ENCODE data around the gene HEPHL1.

DNA sequence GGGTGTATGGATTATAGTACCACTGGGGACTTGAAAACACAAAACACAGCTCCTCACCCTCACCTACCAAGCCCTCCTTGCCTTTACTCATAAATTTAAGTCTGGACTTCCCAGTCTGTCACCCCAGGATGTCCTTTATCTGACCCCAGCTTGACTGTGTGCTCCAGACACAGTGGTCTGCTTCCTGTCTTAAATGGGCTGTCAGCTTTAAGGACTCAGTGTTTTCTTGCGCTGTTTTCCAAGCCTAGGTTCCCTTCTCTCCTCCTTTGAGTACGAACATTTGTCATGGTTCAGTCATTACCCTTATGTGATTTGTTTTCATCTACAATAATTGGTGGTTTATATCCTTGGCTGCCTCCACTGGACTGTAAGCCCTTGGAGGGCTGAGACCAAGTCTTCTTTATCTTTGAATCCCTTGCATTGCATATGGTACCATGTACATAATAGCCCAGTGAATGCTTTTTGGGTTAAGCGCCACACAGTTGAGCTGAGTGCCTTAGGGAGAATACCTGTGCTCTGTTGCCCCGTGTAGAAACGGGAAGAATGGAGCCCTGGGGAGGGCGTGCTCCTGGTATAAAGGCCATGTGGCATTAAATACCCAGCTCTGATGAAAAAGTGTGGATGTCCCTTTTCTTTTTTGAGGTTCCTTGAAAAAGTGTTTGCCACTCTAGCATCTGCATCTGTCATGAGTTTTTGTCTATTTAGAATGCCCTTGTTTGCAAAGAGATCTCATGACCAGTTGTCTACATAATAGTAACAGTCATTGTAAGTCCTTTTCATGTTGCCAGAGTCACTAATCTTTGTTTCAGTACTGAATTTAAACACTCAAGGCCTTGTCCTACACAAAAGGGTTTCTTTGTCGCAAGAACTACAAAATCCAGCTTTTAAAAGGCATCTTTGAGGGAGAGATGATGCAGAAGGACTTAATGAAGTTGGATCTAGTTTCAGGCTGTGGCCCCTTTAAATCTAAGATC lies 121.4 kb downstream of the HEPHL1 start:
- TF ChIP-seq CTCF (IDR thresholded peaks at IDR 0.05; ENCODE audit: low read depth, low read length) (no peak), EZH2phosphoT487 (IDR thresholded peaks at IDR 0.05; ENCODE audit: low read depth) (no peak)
